PC-3 (cell line): Measurements from ENCODE around the gene ATP12A.

ENCODE experiments used
- CTCF ChIP-seq: fragments of 300-600 bp; sonication (generic); conservative IDR thresholded peaks from 2 replicates; pipeline ENCODE4 v1.5.1; 2017; ENCODE audit warnings: antibody characterized with exemption, low read depth, mild to moderate bottlenecking, low read length
- EZH2 ChIP-seq: fragments of 300-600 bp; sonication (generic); IDR thresholded peaks from one replicate; pipeline ENCODE4 v1.6.1; 2017; ENCODE audit warnings: antibody characterized with exemption, mild to moderate bottlenecking, low read length; ENCODE audit not compliant: unreplicated experiment

- TF ChIP-seq CTCF = no peak
- no peak for TF ChIP-seq EZH2
These were observed 1.7 kb downstream of the ATP12A start for GRCh38 chr13:24681930-24682329.
